VCaP (cell line): ENCODE measurements around the gene TSHZ2.

Source experiments
- H3K27ac ChIP-seq: fragments of 450-650 bp; 2 replicates; pipeline ENCODE4 v1.5.1; 2017
- TF ChIP-seq, protein P1 (sequence below): fragments of 450-650 bp; conservative IDR thresholded peaks from 2 replicates; pipeline ENCODE4 v1.5.1; 2017; ENCODE audit warnings: mild to moderate bottlenecking, moderate library complexity

The TSHZ2 gene

DNA sequence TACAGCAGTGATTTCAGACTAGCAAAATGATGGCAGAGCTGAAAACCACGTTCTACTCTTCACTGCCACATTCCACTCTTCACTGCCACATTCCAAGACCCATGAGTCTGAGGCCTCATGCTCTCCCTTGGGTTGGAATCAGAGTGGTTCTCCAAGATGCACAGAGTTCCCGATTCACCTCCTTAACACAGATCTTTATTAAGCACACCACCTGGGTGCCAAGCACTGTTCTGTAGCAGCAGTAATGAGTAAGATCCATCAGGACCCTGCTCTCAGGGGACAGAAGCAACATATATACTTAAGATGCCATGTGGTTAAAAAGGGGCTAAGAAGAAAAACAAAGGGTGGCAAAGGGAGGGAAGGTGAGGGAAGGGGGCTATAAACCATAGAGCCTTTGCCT is 26.9 kb downstream of the TSHZ2 start:
- no peak overlapping the region for H3K27ac ChIP-seq
- TF ChIP-seq, protein P1, sequence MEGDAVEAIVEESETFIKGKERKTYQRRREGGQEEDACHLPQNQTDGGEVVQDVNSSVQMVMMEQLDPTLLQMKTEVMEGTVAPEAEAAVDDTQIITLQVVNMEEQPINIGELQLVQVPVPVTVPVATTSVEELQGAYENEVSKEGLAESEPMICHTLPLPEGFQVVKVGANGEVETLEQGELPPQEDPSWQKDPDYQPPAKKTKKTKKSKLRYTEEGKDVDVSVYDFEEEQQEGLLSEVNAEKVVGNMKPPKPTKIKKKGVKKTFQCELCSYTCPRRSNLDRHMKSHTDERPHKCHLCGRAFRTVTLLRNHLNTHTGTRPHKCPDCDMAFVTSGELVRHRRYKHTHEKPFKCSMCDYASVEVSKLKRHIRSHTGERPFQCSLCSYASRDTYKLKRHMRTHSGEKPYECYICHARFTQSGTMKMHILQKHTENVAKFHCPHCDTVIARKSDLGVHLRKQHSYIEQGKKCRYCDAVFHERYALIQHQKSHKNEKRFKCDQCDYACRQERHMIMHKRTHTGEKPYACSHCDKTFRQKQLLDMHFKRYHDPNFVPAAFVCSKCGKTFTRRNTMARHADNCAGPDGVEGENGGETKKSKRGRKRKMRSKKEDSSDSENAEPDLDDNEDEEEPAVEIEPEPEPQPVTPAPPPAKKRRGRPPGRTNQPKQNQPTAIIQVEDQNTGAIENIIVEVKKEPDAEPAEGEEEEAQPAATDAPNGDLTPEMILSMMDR, result no peak

DNA sequence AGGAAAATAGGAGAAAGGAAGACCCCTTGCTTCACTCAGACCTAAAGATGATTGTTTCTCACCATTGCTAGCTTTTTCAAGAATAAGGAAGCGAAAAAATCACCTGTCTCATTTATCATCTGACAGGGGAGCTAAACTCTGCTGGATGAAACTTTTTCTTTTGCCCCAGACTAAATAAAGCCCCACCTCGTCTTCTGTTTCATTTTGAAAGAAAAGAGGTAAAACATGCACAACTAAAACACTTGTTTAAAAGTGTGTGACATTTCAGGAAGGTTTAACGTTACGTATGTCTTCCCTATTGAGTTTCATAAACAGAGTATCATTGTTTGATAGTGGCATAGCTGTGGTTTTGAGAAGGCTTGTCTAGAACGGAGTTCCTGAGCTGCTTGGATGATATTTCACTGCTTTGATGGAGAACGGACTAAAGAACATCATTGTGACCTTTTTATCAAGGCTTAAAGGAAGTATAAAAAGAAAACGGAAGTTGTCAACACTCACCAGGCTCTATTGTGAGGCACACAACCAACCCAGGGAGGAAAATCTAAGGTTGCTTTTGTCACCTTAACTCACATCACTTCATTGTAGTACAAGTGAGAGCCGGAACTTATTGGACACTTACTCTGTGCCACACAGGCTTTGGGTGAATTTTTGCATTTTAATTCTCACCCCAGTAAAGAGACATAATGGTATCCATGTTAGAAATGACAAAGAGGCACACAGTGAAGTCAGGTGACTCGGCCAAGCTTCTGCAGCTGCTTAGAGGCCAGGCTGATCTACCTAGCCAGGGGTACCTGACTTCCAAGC is 29.5 kb downstream of the TSHZ2 start:
- TF ChIP-seq, protein P1, result no peak
- no peak overlapping the region for H3K27ac ChIP-seq

DNA sequence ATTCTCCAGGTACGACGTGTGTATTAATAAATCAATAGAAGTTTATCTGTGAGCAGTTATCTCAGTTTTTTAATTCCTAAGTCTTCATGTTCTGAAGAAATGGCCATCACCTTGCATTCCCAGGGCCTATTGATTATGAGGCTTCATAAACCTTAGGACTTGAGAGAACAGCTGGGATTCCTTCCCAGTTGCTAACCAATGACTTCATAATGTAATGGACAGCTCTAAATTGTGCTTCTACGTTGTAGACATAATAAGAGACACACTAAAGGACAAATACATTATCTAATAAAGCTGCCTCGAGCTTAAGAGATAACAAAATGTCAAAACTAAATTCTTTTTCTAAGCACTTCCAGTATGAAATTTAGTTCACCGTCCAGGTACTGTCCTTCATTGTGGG is 30.6 kb downstream of the TSHZ2 start:
- no peak overlapping the region for H3K27ac ChIP-seq
- TF ChIP-seq, protein P1, result no peak

DNA sequence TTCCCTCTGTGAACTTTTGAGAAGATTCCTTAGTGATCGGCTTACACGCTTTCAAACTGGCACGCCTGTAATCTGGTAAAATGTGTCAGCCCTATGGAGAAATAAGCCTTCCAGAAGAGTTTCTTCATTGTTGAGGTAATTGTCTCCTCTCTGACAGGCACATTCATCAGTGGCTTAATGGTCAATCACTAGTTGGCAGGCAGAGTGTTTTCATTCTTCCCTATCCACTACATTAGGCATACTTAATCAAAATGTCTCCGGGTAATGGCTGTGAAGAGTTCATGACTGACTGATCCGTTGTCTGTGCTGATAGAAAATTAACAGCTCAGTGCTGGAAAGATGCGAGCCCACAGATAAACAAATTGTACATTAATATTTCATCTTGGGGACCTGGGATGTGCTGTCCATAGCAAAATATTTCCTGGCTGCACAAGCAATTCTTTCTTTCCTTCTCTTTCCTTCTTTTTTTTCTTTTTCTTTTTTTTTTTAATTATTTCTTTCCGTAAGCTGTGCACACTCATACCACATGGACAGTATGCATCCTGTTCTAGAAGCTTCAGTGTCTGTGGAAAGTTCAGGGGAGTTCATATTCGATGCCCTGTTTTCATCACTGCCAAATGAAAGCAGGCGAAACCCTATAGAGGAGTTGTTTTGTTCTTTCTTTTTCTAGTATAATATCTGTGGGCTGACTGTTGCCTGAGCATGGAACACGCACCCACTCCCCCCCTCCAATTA is 31.4 kb downstream of the TSHZ2 start:
- TF ChIP-seq, protein P1, result no peak
- H3K27ac ChIP-seq, result no peak overlapping the region

DNA sequence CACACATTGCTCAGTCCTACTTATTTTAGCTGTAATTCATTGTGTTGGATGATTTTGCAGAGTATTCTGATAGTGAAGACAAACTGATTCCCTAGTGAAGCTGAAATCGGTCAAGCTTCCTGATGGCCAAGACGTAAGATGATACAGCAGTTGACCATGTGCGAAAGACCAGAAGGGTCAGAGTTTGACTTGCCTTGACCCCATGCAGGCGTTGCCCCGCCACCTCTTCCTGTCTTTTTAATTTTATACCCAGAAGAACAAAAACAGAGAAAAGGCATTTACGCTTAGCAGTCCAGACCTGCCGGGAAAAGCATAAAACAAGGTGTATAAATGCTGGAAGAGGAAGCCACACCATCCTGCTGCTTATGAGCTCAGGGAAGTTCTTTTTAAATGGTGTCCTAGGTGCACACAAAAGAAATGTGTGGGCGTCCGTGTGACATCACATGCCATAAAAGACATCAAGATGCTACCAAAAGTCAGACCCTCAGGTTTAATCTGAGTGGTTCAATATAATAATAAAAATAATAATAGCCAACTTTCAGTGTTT is 32.2 kb downstream of the TSHZ2 start:
- H3K27ac ChIP-seq, result no peak overlapping the region
- TF ChIP-seq, protein P1, result no peak

DNA sequence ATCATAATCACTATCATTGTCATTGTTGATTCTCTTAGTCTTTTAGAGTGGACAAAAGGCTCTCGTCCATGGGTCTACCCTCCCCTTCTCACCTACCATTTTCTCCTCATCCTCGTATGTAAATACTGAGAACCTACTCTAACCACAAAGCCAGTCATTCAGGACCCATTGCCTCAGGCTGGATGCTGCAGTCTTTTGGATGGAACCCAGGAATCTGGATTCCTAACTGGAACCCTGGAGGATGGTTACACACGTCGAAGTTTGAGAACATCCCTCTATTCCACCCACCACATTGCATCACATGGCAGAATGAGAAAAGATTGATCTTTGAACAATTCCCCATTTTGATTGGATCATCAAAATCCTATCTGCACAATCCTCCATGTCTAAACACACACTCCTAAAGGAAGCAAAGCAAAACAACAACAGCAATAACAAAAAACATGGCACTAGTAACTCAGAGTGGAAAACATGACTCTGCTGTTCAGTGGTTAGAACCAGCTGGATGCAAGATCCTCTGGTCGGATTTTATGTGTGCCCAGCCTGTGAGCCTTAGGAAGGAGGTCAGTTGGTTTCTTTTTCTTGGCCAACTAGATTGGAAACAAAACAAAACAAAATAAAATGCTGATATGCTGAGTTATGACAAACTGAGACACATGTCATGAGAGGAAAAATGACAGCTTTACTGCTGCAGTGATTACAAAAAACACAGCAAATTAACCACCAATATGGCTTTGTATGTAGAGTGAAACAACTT is 38.0 kb downstream of the TSHZ2 start:
- TF ChIP-seq, protein P1, result no peak
- H3K27ac ChIP-seq, result no peak overlapping the region

DNA sequence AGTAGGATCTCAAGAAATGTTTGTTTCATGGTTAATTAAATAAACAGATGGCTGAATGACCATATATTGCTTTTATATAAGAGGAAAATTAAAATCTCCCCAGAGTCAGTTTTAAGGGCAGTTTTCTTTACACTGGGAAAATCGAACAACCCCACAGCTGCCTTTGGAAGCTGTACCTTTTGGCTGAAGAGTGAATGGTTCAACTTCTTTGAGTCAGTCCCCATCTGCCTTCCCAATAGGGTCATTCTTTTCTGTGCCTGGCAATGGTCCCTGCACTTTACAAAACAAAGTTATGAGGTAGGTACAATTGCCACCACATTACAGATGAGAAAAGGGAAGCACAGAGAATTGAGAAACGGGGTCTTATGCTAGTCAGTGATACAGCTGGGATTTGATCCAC is 39.5 kb downstream of the TSHZ2 start:
- TF ChIP-seq, protein P1, result no peak

More for the DNA sequence above, 39.5 kb downstream of the TSHZ2 start:
- no peak overlapping the region for H3K27ac ChIP-seq
